ENCODE results near the gene ASTN1.

The ASTN1 gene

GRCh38 chr1:177164380-177165068 lies at the start of gene ASTN1:
ASTN1 (minus strand) TSS chr1:177164712; CDS start chr1:177164676, 36 bp downstream.
- DNase-seq, result no peak

- no peak for DNase-seq
These were observed 46.7 kb upstream of the ASTN1 start for GRCh38 chr1:177211231-177211630.

- DNase-seq, result no peak
These were observed 45.6 kb upstream of the ASTN1 start for GRCh38 chr1:177210071-177210470.

GRCh38 chr1:177209357-177209756 lies 44.8 kb upstream of the ASTN1 start:
- DNase-seq, result no peak

- no peak for DNase-seq
These were observed 44.4 kb upstream of the ASTN1 start for GRCh38 chr1:177208920-177209319.

GRCh38 chr1:177206831-177207355 lies 42.4 kb upstream of the ASTN1 start:
- no peak for DNase-seq

GRCh38 chr1:177200290-177200689 lies 35.8 kb upstream of the ASTN1 start:
- no peak for DNase-seq

GRCh38 chr1:177198243-177198642 lies 33.7 kb upstream of the ASTN1 start:
- DNase-seq, result no peak

GRCh38 chr1:177190308-177190970 lies 25.9 kb upstream of the ASTN1 start:
- no peak for DNase-seq

- DNase-seq, result no peak
These were observed 22.1 kb upstream of the ASTN1 start for GRCh38 chr1:177186639-177187038.

- DNase-seq, result no peak
These were observed 20.7 kb upstream of the ASTN1 start for GRCh38 chr1:177185209-177185608.

- no peak for DNase-seq
These were observed 19.3 kb upstream of the ASTN1 start for GRCh38 chr1:177183836-177184235.

GRCh38 chr1:177181631-177182291 lies 17.2 kb upstream of the ASTN1 start:
- no peak for DNase-seq

- no peak for DNase-seq
These were observed 16.7 kb upstream of the ASTN1 start for GRCh38 chr1:177181280-177181630.

- DNase-seq, result no peak
These were observed 10.6 kb upstream of the ASTN1 start for GRCh38 chr1:177174921-177175634.

- no peak for DNase-seq
These were observed 9.5 kb upstream of the ASTN1 start for GRCh38 chr1:177173976-177174375.

- DNase-seq, result no peak
These were observed 8.4 kb upstream of the ASTN1 start for GRCh38 chr1:177172866-177173265.

- no peak for DNase-seq
These were observed 7.8 kb upstream of the ASTN1 start for GRCh38 chr1:177172272-177172671.

- no peak for DNase-seq
These were observed 7.1 kb upstream of the ASTN1 start for GRCh38 chr1:177171536-177172123.

GRCh38 chr1:177170756-177171535 lies 6.4 kb upstream of the ASTN1 start, which contains the start of gene BRINP2:
BRINP2 (plus strand) TSS chr1:177170958; CDS start chr1:177229877, 58,919 bp downstream.
- DNase-seq, result no peak

GRCh38 chr1:177165069-177165439 lies 542 bp upstream of the ASTN1 start:
- DNase-seq, result no peak

GRCh38 chr1:177163844-177164379 lies 600 bp downstream of the ASTN1 start:
- no peak for DNase-seq
